H1 (cell line): ENCODE data around the gene DHFR2. TPM values are rescaled to one million over a fixed set of nuclear protein-coding genes. Genes with fewer than 3 reads are reported as not detected.

ENCODE experiments used
- CTCF ChIA-PET: fragments of 300-600 bp; sonication (Branson Sonifier 250); formaldehyde crosslinking; loops from one replicate; lab custom pipeline; 2021; ENCODE audit not compliant: partially characterized antibody; lab: Charles Lee
- POLR2A ChIA-PET: fragments of 300-600 bp; sonication (Branson Sonifier 250); formaldehyde crosslinking; loops from one replicate; lab custom pipeline; 2021; ENCODE audit warnings: inconsistent platforms; ENCODE audit not compliant: partially characterized antibody; lab: Charles Lee
- DNase-seq, 2 experiments: peaks; one replicate each; pipeline versions ENCODE4 v3.0.0 to v3.0.0-alpha.2; 2010 to 2022; ENCODE audit warnings: low spot score in 2 of 2, low read depth in 1 of 2, mixed read lengths in 1 of 2
- FAIRE-seq: peaks from 2 replicates; lab custom pipeline; 2011; peaks lifted over from hg19 to GRCh38; lab: Jason Lieb, UNC
- H2AFZ ChIP-seq: 2 replicates; pipeline ENCODE4 v1.8.1; 2012; ENCODE audit warnings: low read length, inconsistent platforms
- H2AK5ac ChIP-seq: 2 replicates; pipeline ENCODE4 v1.6.1; 2013; ENCODE audit warnings: low read depth, low read length
- H2BK120ac ChIP-seq: replicated peaks from 2 replicates; pipeline ENCODE3; 2013; ENCODE audit warnings: low read depth, low read length, inconsistent platforms
- H2BK12ac ChIP-seq: 2 replicates; pipeline ENCODE4 v1.6.1; 2013; ENCODE audit warnings: low read depth, low read length
- H2BK15ac ChIP-seq: 2 replicates; pipeline ENCODE4 v1.6.1; 2013; ENCODE audit warnings: low read length
- H2BK20ac ChIP-seq: 2 replicates; pipeline ENCODE4 v1.6.1; 2013; ENCODE audit warnings: low read length
- H2BK5ac ChIP-seq: 2 replicates; pipeline ENCODE4 v1.6.1; 2013; ENCODE audit warnings: low read depth, low read length
- H3K14ac ChIP-seq: 2 replicates; pipeline ENCODE4 v1.6.1; 2013; ENCODE audit warnings: inconsistent platforms; ENCODE audit not compliant: insufficient read length
- H3K18ac ChIP-seq: 2 replicates; pipeline ENCODE4 v1.6.1; 2013; ENCODE audit warnings: low read length; ENCODE audit errors: extremely low read depth
- H3K23ac ChIP-seq: 2 replicates; pipeline ENCODE4 v1.6.1; 2013; ENCODE audit warnings: inconsistent platforms; ENCODE audit not compliant: insufficient read length
- H3K23me2 ChIP-seq: 2 replicates; pipeline ENCODE4 v1.6.1; 2013; ENCODE audit warnings: low read depth, low read length
- H3K27ac ChIP-seq: 2 replicates; pipeline ENCODE4 v1.6.1; 2011; ENCODE audit warnings: low read depth, low read length, inconsistent platforms
- H3K27me3 ChIP-seq, 4 experiments: replicated peaks in 1 of 4; 1 replicate in 1 of 4; 2 replicates in 3 of 4; pipeline versions ENCODE4 v1.6.1 to v1.8.1; 2011 to 2013; ENCODE audit warnings: low read length in 3 of 4, mild to moderate bottlenecking in 3 of 4, inconsistent platforms in 2 of 4, mixed read lengths in 2 of 4, moderate library complexity in 1 of 4; ENCODE audit not compliant: control insufficient read depth in 3 of 4, insufficient read depth in 3 of 4; ENCODE audit errors: extremely low read depth in 1 of 4
- H3K36me3 ChIP-seq, 4 experiments: 2 replicates each; pipeline versions ENCODE4 v1.6.1 to v1.8.1; 2011 to 2013; ENCODE audit warnings: mild to moderate bottlenecking in 4 of 4, low read length in 3 of 4, moderate library complexity in 2 of 4, control low read depth in 1 of 4, inconsistent platforms in 1 of 4; ENCODE audit not compliant: insufficient read depth in 4 of 4, control insufficient read depth in 2 of 4
- H3K4ac ChIP-seq: replicated peaks from 2 replicates; pipeline ENCODE3; 2013; ENCODE audit warnings: low read length, low read depth, mixed read lengths, inconsistent platforms; ENCODE audit not compliant: insufficient read length
- H3K4me1 ChIP-seq, 4 experiments: replicated peaks in 1 of 4; 1 replicate in 1 of 4; 2 replicates in 3 of 4; pipeline versions ENCODE4 v1.6.1 to v1.8.1; 2011 to 2013; ENCODE audit warnings: low read length in 3 of 4, inconsistent platforms in 2 of 4, mixed read lengths in 1 of 4; ENCODE audit not compliant: insufficient read depth in 4 of 4, control insufficient read depth in 3 of 4
- H3K4me2 ChIP-seq, 2 experiments: 2 replicates each; pipeline versions ENCODE4 v1.6.1 to v1.8.1; 2011 to 2013; ENCODE audit warnings: low read depth in 2 of 2, low read length in 2 of 2, control low read depth in 1 of 2, inconsistent platforms in 1 of 2, mild to moderate bottlenecking in 1 of 2; ENCODE audit not compliant: insufficient read depth in 1 of 2
- H3K4me3 ChIP-seq, 4 experiments: fragments of 200-600, 300-600 bp in 1 of 4; sonication (generic), shearing (Covaris generic), sonication (Bioruptor Twin) in 1 of 4; 2 replicates each; pipeline versions ENCODE4 v1.5.1 to v1.8.1; 2011 to 2016; ENCODE audit warnings: low read length in 4 of 4, low read depth in 3 of 4, control low read depth in 2 of 4, inconsistent platforms in 2 of 4, mild to moderate bottlenecking in 2 of 4, mixed read lengths in 1 of 4, moderate library complexity in 1 of 4; ENCODE audit not compliant: insufficient read depth in 2 of 4; ENCODE audit errors: extremely low read depth in 1 of 4
- H3K56ac ChIP-seq: replicated peaks from 2 replicates; pipeline ENCODE3; 2013; ENCODE audit warnings: low read depth, mild to moderate bottlenecking, mixed read lengths, low read length, inconsistent platforms; ENCODE audit not compliant: insufficient read length
- H3K79me1 ChIP-seq: 2 replicates; pipeline ENCODE4 v1.6.1; 2013; ENCODE audit warnings: low read depth, low read length, control low read depth
- H3K79me2 ChIP-seq, 2 experiments: 2 replicates each; pipeline versions ENCODE4 v1.6.1 to v1.8.1; 2012 to 2013; ENCODE audit warnings: low read length in 2 of 2, mild to moderate bottlenecking in 2 of 2, inconsistent platforms in 1 of 2; ENCODE audit not compliant: insufficient read depth in 2 of 2, control insufficient read depth in 1 of 2
- H3K9ac ChIP-seq, 4 experiments: replicated peaks in 1 of 4; 1 replicate in 1 of 4; 2 replicates in 3 of 4; pipeline versions ENCODE4 v1.6.1 to v1.8.1; 2011 to 2013; ENCODE audit warnings: low read depth in 3 of 4, low read length in 3 of 4, control low read depth in 2 of 4, mild to moderate bottlenecking in 2 of 4, moderate library complexity in 2 of 4, inconsistent platforms in 1 of 4; ENCODE audit errors: extremely low read depth in 1 of 4
- H3K9me3 ChIP-seq, 2 experiments: 2 replicates each; pipeline versions ENCODE4 v1.6.1 to v1.8.1; 2012 to 2013; ENCODE audit warnings: mild to moderate bottlenecking in 2 of 2, moderate library complexity in 2 of 2, control low read depth in 1 of 2, inconsistent platforms in 1 of 2, low read depth in 1 of 2, low read length in 1 of 2, mixed read lengths in 1 of 2; ENCODE audit not compliant: insufficient read depth in 2 of 2
- H4K20me1 ChIP-seq, 2 experiments: replicated peaks in 1 of 2; 2 replicates each; pipeline versions ENCODE3 to v1.8.1; 2011 to 2013; ENCODE audit warnings: inconsistent platforms in 2 of 2, low read length in 2 of 2, mild to moderate bottlenecking in 1 of 2; ENCODE audit not compliant: insufficient read depth in 2 of 2, control insufficient read depth in 1 of 2
- H4K5ac ChIP-seq: 2 replicates; pipeline ENCODE4 v1.6.1; 2013; ENCODE audit warnings: low read length, low read depth, mixed read lengths, inconsistent platforms; ENCODE audit not compliant: insufficient read length
- H4K8ac ChIP-seq: 2 replicates; pipeline ENCODE4 v1.8.0; 2013; ENCODE audit warnings: mild to moderate bottlenecking, moderate library complexity, low read length, inconsistent platforms; ENCODE audit not compliant: insufficient read depth; ENCODE audit errors: extremely low read depth
- H4K91ac ChIP-seq: replicated peaks from 2 replicates; pipeline ENCODE3; 2013; ENCODE audit warnings: low read length, mixed read lengths, inconsistent platforms; ENCODE audit not compliant: insufficient read length
- CBX5 ChIP-seq: fragments of 300-800, 300-1000 bp; sonication (generic); IDR thresholded peaks from 2 replicates; pipeline ENCODE4 v1.7.1; 2016; ENCODE audit warnings: antibody characterized with exemption, low read length, low read depth
- CREB1 ChIP-seq: IDR thresholded peaks from 2 replicates; pipeline ENCODE4 v1.6.1; 2012; ENCODE audit warnings: inconsistent platforms
- CTBP2 ChIP-seq: IDR thresholded peaks from 2 replicates; pipeline ENCODE4 v1.7.0; 2011; ENCODE audit warnings: borderline replicate concordance, mild to moderate bottlenecking, moderate library complexity, mixed read lengths, low read length; ENCODE audit not compliant: insufficient read depth, insufficient read length
- EZH2 ChIP-seq: fragments of 200-600 bp; sonication (generic); IDR thresholded peaks from 2 replicates; pipeline ENCODE4 v1.7.1; 2012; ENCODE audit warnings: low read depth, mild to moderate bottlenecking, moderate library complexity, low read length, inconsistent platforms; ENCODE audit not compliant: severe bottlenecking
- JUND ChIP-seq: IDR thresholded peaks from 2 replicates; pipeline ENCODE4 v1.6.1; 2011; ENCODE audit warnings: mild to moderate bottlenecking, improper control_type of control experiment, low read length
- KDM5A ChIP-seq: fragments of 200-600 bp; IDR thresholded peaks from 2 replicates; pipeline ENCODE4 v1.7.1; 2012; ENCODE audit warnings: mild to moderate bottlenecking, low read length, inconsistent platforms, mixed read lengths
- MAFK ChIP-seq: IDR thresholded peaks from 2 replicates; pipeline ENCODE4 v1.6.1; 2012; ENCODE audit warnings: low read depth, mild to moderate bottlenecking, improper control_type of control experiment, low read length
- NRF1 ChIP-seq: IDR thresholded peaks from 2 replicates; pipeline ENCODE4 v1.6.1; 2011; ENCODE audit warnings: mild to moderate bottlenecking, low read depth, low read length, improper control_type of control experiment
- RAD21 ChIP-seq, 2 experiments: IDR thresholded peaks in 1 of 2; conservative IDR thresholded peaks in 1 of 2; 2 replicates each; pipeline ENCODE4 v1.6.1; 2011; ENCODE audit warnings: low read depth in 2 of 2, low read length in 2 of 2, improper control_type of control experiment in 1 of 2, inconsistent platforms in 1 of 2, mild to moderate bottlenecking in 1 of 2, moderate library complexity in 1 of 2
- RNF2 ChIP-seq: fragments of 200-900, 300-1000 bp; sonication (generic); IDR thresholded peaks from 2 replicates; pipeline ENCODE4 v1.7.1; 2016; ENCODE audit warnings: borderline replicate concordance, low read depth, mild to moderate bottlenecking, antibody characterized with exemption, low read length; ENCODE audit not compliant: poor library complexity, severe bottlenecking; ENCODE audit errors: missing control alignments
- RXRA ChIP-seq: IDR thresholded peaks from 2 replicates; pipeline ENCODE4 v1.6.1; 2011; ENCODE audit warnings: low read depth, mild to moderate bottlenecking, low read length, moderate library complexity; ENCODE audit not compliant: insufficient read depth
- SIN3A ChIP-seq, 2 experiments: IDR thresholded peaks in 1 of 2; conservative IDR thresholded peaks in 1 of 2; 2 replicates each; pipeline ENCODE4 v1.6.1; 2011 to 2012; ENCODE audit warnings: low read length in 2 of 2, improper control_type of control experiment in 1 of 2, low read depth in 1 of 2, mild to moderate bottlenecking in 1 of 2
- SRF ChIP-seq: IDR thresholded peaks from 2 replicates; pipeline ENCODE4 v1.6.1; 2011; ENCODE audit warnings: mild to moderate bottlenecking, low read depth, low read length, moderate library complexity
- ZNF274 ChIP-seq: IDR thresholded peaks from 2 replicates; pipeline ENCODE4 v1.7.0; 2012; ENCODE audit warnings: low read length, borderline replicate concordance; ENCODE audit errors: extremely low read depth
- WGBS, 2 experiments: shearing (Covaris generic) in 1 of 2; methylation state at CpG; one replicate each; pipeline versions ENCODE4 v1.1.6 to v1.1.7; 2013 to 2015; ENCODE audit warnings: low lambda C conversion rate in 2 of 2, mixed read lengths in 2 of 2, inconsistent platforms in 1 of 2, low coverage in 1 of 2, missing lambda C conversion rate in 1 of 2; ENCODE audit not compliant: insufficient replicate concordance in 2 of 2, insufficient coverage in 1 of 2, insufficient read length in 1 of 2; ENCODE audit errors: extremely low coverage in 1 of 2, missing lambda C conversion rate in 1 of 2; 5-methylcytosine and 5-hydroxymethylcytosine counted together
- polyA plus RNA-seq, 7 experiments: library from polyadenylated mRNA; depleted of rRNA in 3 of 7; stranded (reverse) in 5 of 7; unstranded in 2 of 7; fragments of >200 nt in 5 of 7; fragments of 200-250 nt in 2 of 7; gene quantifications; 1 replicate in 5 of 7; 2 replicates in 1 of 7; 4 replicates in 1 of 7; pipeline versions ENCODE4 v1.2.1 to v1.2.3, GENCODE V29; 2011 to 2013; ENCODE audit warnings: missing spikeins in 2 of 7, mixed read lengths in 2 of 7
- total RNA-seq: library from RNA; stranded (reverse); fragmentation: NEBNext Ultra II Directional; extraction: Animal tissue kit (Norgen Biotek cat#: 25700); gene quantifications from 2 replicates; pipeline ENCODE4 v1.2.1, GENCODE V29; 2021

Gene DHFR2
- total and polyA plus RNA-seq, 2 of the 8 experiments (the other 6 are each of a cell fraction or from before 2014, with no cell fraction given), result 0.59 to 2.6 TPM

DNA sequence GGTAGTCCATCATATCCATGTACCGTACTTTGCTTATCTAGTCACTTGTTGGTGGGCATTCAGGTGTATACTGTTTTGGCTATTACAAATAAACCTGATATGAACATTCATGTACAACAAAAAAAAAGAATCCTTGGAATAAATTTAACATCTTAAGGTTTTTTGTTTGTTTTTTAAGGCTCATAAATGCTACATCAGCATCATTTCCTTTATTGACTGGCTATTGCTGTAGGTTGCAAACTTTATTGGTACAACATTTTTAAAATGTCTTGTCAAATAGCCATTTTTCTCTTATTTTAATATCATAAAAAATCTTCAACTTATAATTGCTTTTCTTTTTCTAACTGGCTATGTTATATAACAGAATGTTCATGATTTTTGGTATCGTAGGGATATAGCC lies 16.2 kb downstream of the DHFR2 start:
- no peak overlapping the region for H3K18ac ChIP-seq
- no peak overlapping the region for H3K4ac ChIP-seq
- no peak overlapping the region for H2BK15ac ChIP-seq
- H3K4me2 ChIP-seq, result no peak overlapping the region
- no peak overlapping the region for H3K27ac ChIP-seq
- H2BK5ac ChIP-seq, result no peak overlapping the region
- H3K4me1 ChIP-seq, result no peaks in the 10 kb centered on the region
- no peak overlapping the region for H2BK120ac ChIP-seq
- no peak overlapping the region for H3K56ac ChIP-seq
- no peaks in the 10 kb centered on the region for H3K79me1 ChIP-seq
- H3K23ac ChIP-seq, result no peak overlapping the region
- H3K27me3 ChIP-seq, result no peaks in the 10 kb centered on the region
- H2BK20ac ChIP-seq, result no peak overlapping the region
- no peak overlapping the region for H3K14ac ChIP-seq
- 96% methylated on average over 2 of the region's 2 CpGs; no CpG with 5 or more reads in 1 of the 2 experiments for WGBS, 2 experiments
- H3K79me2 ChIP-seq, result no peaks in the 10 kb centered on the region
- DNase-seq, result no peak
- no peak overlapping the region for H2AK5ac ChIP-seq
- no peak for FAIRE-seq
- no peak overlapping the region for H4K8ac ChIP-seq
- no peak overlapping the region for H4K5ac ChIP-seq
- H3K9me3 ChIP-seq, result peaks cover 0 to 14% of the 10 kb centered on the region in 2 experiments; a peak in 3 of 4 replicates
- no peak overlapping the region for H3K4me3 ChIP-seq
- H2BK12ac ChIP-seq, result no peak overlapping the region
- POLR2A ChIA-PET, result no interaction called here
- CTCF ChIA-PET, result no interaction called here
- H3K23me2 ChIP-seq, result no peaks in the 10 kb centered on the region
- H4K91ac ChIP-seq, result no peak overlapping the region
- no peak overlapping the region for H2AFZ ChIP-seq
- no peaks in the 10 kb centered on the region for H4K20me1 ChIP-seq
- H3K9ac ChIP-seq, result no peak overlapping the region
- H3K36me3 ChIP-seq, result peaks cover 0 to 23% (median 3%) of the 10 kb centered on the region in 4 experiments; a peak in 3 of 8 replicates
- no peak for TF ChIP-seq RAD21 (IDR thresholded peaks at IDR 0.05 in 1 of 2, conservative IDR thresholded peaks at IDR 0.05 in 1 of 2; ENCODE audit: low read depth in 2 of 2, low read length in 2 of 2)
- TF ChIP-seq JUND, result no peak
- TF ChIP-seq NRF1, result no peak
- no peak for TF ChIP-seq CBX5
- TF ChIP-seq ZNF274, result no peak
- TF ChIP-seq SRF, result no peak
- TF ChIP-seq RNF2, result no peak
- TF ChIP-seq CREB1, result no peak
- TF ChIP-seq CTBP2, result no peak
- TF ChIP-seq EZH2, result no peak
- no peak for TF ChIP-seq MAFK
- TF ChIP-seq KDM5A, result no peak
- no peak for TF ChIP-seq SIN3A (conservative IDR thresholded peaks at IDR 0.05 in 1 of 2, IDR thresholded peaks at IDR 0.05 in 1 of 2; ENCODE audit: low read depth in 1 of 2, low read length in 2 of 2)
- TF ChIP-seq RXRA, result no peak
